T1000 (cell line): ENCODE measurements around the gene MPHOSPH8.
"Not testable (repeated sequence)": the region's sequence is repeated elsewhere in the genome, so short reads cannot be mapped to it uniquely, and the experiment has no call there.

Experiments
- DNase-seq: peaks from one replicate; lab custom pipeline; 2025; ENCODE audit warnings: mixed read lengths; lab: John Stamatoyannopoulos, UW

The MPHOSPH8 gene

GRCh38 chr13:19632915-19633478 lies 462 bp upstream of the MPHOSPH8 start:
- no peak for DNase-seq

GRCh38 chr13:19634256-19634740 lies 839 bp downstream of the MPHOSPH8 start:
- DNase-seq = no peak

- not testable (repeated sequence) for DNase-seq
Measured at GRCh38 chr13:19635926-19636325, 2.5 kb downstream of the MPHOSPH8 start.

GRCh38 chr13:19643652-19644051 lies 10.2 kb downstream of the MPHOSPH8 start:
- DNase-seq = no peak

GRCh38 chr13:19645000-19645399 lies 11.5 kb downstream of the MPHOSPH8 start:
- DNase-seq = no peak

DNA sequence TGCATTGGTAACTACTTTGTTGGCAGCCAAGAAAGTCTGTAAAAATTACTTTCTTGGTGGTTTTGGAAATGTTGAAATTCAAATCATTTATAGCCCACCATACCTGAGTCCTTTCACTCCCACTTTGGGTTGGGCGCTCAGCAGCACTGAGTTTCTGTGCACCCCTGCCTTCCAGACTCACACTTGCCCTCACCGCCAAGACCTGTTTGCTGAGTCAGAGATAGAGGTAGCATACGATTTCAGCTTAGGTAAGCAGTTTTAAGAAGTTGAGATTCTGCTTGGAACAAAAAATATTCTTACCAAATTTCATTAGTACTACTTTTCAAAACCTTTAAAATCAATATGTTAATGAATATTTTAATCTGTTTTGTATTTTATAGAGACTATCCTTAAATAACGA lies 12.6 kb downstream of the MPHOSPH8 start:
- no peak for DNase-seq

DNA sequence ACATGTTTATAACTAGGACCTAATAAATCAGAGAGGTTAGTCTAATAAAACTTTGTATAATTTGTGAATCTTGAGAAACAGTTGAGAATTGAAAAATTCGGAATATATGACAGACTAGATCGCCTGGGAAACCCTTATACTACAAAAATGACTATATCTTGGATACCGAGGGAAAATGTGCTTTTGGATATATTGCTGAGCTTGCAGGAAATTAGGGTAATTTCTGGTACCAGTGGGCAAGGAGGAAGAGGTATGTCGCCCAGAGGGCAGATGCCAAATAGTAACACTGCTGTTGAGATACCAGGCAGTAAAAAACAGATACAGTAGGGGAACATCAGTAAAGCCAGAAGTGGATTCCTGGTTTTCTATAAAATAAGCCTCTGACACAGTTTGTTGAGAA lies 17.3 kb downstream of the MPHOSPH8 start:
- DNase-seq = no peak

DNA sequence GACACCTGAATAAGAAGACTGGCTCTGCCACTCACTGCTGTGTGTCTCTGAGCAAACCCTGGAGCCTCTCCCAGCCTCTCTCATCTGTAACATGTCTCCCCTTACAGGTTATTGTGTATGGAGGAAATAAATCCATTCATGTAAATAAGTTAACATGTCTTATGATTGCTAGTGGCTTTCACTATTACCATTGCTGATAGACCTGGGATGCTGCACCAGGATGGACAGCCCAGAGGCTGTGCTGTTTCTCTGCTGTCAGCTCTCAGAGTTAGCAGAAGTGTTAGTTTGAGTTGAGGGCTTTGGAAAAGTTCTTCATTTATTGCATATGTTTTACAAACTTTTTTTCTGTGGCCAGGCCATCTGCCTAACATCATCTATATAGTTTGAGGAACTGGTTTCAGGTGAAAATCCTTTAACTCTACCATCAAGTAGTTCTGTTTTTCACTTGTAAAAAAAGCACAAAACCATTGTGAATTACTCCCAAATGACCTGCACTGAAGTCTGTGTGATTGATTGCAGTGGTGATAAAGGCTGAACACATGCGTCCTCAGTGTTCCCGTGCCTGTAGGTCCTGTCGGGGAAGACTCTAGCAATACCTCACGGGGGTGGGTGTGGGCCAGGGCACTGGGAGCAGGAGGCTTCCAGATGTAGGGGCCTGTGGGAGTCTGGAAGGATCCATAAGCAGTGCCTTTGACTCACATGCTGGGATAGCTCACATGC lies 24.6 kb downstream of the MPHOSPH8 start:
- no peak for DNase-seq

DNA sequence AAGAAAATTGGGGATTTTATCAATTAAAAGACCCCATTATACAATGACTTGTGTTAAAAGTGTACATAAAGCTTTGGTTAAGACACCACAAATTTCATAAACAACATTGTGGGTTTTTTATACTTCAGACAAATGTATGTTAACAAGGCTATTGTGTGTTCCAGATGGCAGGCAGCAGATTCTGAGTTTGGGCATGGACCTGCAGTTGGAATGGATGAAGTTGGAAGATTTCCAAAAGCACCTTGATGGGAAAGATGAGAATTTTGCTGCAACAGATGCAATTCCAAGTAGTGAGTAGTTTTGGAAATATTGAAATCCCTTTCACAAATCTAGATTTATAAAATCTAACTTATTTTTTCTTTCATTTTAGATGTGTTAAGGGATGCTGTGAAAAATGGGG lies 25.4 kb downstream of the MPHOSPH8 start:
- DNase-seq = no peak

- DNase-seq = no peak
Measured at GRCh38 chr13:19661126-19661525, 27.7 kb downstream of the MPHOSPH8 start.

- DNase-seq = no peak
Measured at GRCh38 chr13:19661561-19661960, 28.1 kb downstream of the MPHOSPH8 start.

GRCh38 chr13:19663416-19663979 lies 30.0 kb downstream of the MPHOSPH8 start:
- no peak for DNase-seq

- DNase-seq = no peak
Measured at GRCh38 chr13:19664481-19665230, 31.2 kb downstream of the MPHOSPH8 start.

- no peak for DNase-seq
Measured at GRCh38 chr13:19665427-19665859, 32.0 kb downstream of the MPHOSPH8 start.

GRCh38 chr13:19668778-19669177 lies 35.3 kb downstream of the MPHOSPH8 start:
- no peak for DNase-seq

DNA sequence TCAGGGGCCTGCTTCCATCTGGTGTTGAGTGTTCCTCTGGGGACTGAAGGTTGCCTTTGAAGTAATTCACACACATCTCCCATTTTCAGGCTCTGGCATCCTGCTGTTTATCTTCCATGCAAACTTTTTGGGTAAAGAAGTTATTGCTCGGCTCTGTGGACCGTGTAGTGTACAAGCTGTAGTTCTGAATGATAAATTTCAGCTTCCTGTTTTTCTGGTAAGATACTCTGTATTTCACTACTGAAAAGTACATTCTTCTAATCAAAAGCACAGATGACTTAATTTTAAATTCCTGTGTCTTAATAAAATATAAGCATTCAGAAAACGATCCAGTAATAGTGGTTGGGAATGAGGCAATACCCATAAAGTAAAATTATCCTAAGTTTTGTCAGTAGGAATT lies 36.7 kb downstream of the MPHOSPH8 start:
- no peak for DNase-seq

DNA sequence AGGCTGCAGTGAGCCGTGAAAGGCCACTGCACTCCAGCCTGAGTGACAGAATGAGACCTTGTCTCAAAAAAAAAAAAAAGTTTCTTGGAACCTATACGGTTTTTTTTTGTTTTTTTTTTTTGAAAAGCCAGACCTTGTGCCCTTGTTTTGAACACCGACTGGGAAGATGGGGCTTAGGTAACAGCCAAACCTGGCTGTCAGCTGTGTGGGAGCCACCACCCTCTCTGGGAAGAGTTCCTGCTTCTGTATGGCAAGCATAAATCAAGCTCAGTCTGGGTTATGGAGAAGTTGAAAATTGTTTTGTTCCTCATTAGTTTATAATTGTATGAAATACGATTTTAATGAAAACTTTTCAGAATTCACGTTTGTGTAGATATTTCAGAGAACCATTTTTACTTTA lies 39.5 kb downstream of the MPHOSPH8 start:
- no peak for DNase-seq

- no peak for DNase-seq
Measured at GRCh38 chr13:19673473-19674430, 40.3 kb downstream of the MPHOSPH8 start.

- no peak for DNase-seq
Measured at GRCh38 chr13:19674898-19675297, 41.4 kb downstream of the MPHOSPH8 start.

GRCh38 chr13:19676168-19676567 lies 42.7 kb downstream of the MPHOSPH8 start:
- no peak for DNase-seq

- no peak for DNase-seq
Measured at GRCh38 chr13:19680751-19681150, 47.3 kb downstream of the MPHOSPH8 start.
